Activated CD8-positive, alpha-beta memory T cell treated with anti-CD3 and anti-CD28 coated beads for 1 hour (primary cell): ENCODE data around the gene GULP1.
"Not testable (repeated sequence)": the region's sequence is repeated elsewhere in the genome, so short reads cannot be mapped to it uniquely, and the experiment has no call there.

Experiments
- DNase-seq, 2 donors: peaks; one replicate each; pipeline ENCODE4 v3.0.0-alpha.2; 2020; ENCODE audit warnings: low read depth in 1 of 2; ENCODE audit errors: extremely low read depth in 1 of 2

The GULP1 gene

GRCh38 chr2:188292348-188293239 lies 920 bp downstream of the GULP1 start:
- DNase-seq = no peak

- no peak for DNase-seq
Measured at GRCh38 chr2:188293601-188294351, 2.1 kb downstream of the GULP1 start.

GRCh38 chr2:188294352-188294926 lies 2.8 kb downstream of the GULP1 start:
- no peak for DNase-seq

GRCh38 chr2:188295067-188295685 lies 3.5 kb downstream of the GULP1 start:
- no peak for DNase-seq

- no peak for DNase-seq
Measured at GRCh38 chr2:188297978-188298377, 6.3 kb downstream of the GULP1 start.

GRCh38 chr2:188298937-188299371 lies 7.3 kb downstream of the GULP1 start:
- not testable (repeated sequence) for DNase-seq

- DNase-seq = no peak
Measured at GRCh38 chr2:188303363-188304031, 11.8 kb downstream of the GULP1 start.

- DNase-seq = no peak
Measured at GRCh38 chr2:188305271-188305670, 13.6 kb downstream of the GULP1 start.

GRCh38 chr2:188306271-188306670 lies 14.6 kb downstream of the GULP1 start:
- DNase-seq = no peak

- DNase-seq = no peak
Measured at GRCh38 chr2:188307850-188308283, 16.2 kb downstream of the GULP1 start.

- no peak for DNase-seq
Measured at GRCh38 chr2:188308483-188308882, 16.8 kb downstream of the GULP1 start.

GRCh38 chr2:188309364-188309763 lies 17.7 kb downstream of the GULP1 start:
- no peak for DNase-seq

- no peak for DNase-seq
Measured at GRCh38 chr2:188314314-188315054, 22.8 kb downstream of the GULP1 start.

GRCh38 chr2:188315750-188316149 lies 24.1 kb downstream of the GULP1 start:
- DNase-seq = no peak

GRCh38 chr2:188316342-188316741 lies 24.7 kb downstream of the GULP1 start:
- DNase-seq = no peak

GRCh38 chr2:188316791-188317423 lies 25.2 kb downstream of the GULP1 start:
- DNase-seq = no peak

GRCh38 chr2:188318161-188318749 lies 26.6 kb downstream of the GULP1 start:
- DNase-seq = no peak

GRCh38 chr2:188319838-188320237 lies 28.2 kb downstream of the GULP1 start:
- no peak for DNase-seq

GRCh38 chr2:188320861-188321260 lies 29.2 kb downstream of the GULP1 start:
- no peak for DNase-seq
